ENCODE results near the gene CYB561.

CYB561 gene

GRCh38 chr17:63445954-63446752 lies at the start of gene CYB561:
TSS of gene CYB561 (minus strand) at chr17:63446306. CDS start at chr17:63437547, 8,759 bp downstream.
- no peak for DNase-seq (ENCODE audit: low read depth, low spot score)

GRCh38 chr17:63495491-63495890 lies 49.4 kb upstream of the CYB561 start:
- no peak for DNase-seq (ENCODE audit: low read depth, low spot score)

- no peak for DNase-seq (ENCODE audit: low read depth, low spot score)
Observed at GRCh38 chr17:63494300-63494928, 48.3 kb upstream of the CYB561 start.

- no peak for DNase-seq (ENCODE audit: low read depth, low spot score)
Observed at GRCh38 chr17:63493411-63493810, 47.3 kb upstream of the CYB561 start.

- no peak for DNase-seq (ENCODE audit: low read depth, low spot score)
Observed at GRCh38 chr17:63492940-63493339, 46.8 kb upstream of the CYB561 start.

- DNase-seq (ENCODE audit: low read depth, low spot score), result no peak
Observed at GRCh38 chr17:63491977-63492618, 46.0 kb upstream of the CYB561 start.

- no peak for DNase-seq (ENCODE audit: low read depth, low spot score)
Observed at GRCh38 chr17:63491413-63491812, 45.3 kb upstream of the CYB561 start.

- DNase-seq (ENCODE audit: low read depth, low spot score), result no peak
Observed at GRCh38 chr17:63490858-63491400, 44.8 kb upstream of the CYB561 start.

- no peak for DNase-seq (ENCODE audit: low read depth, low spot score)
Observed at GRCh38 chr17:63490329-63490728, 44.2 kb upstream of the CYB561 start.

GRCh38 chr17:63489291-63489690 lies 43.2 kb upstream of the CYB561 start:
- no peak for DNase-seq (ENCODE audit: low read depth, low spot score)

- no peak for DNase-seq (ENCODE audit: low read depth, low spot score)
Observed at GRCh38 chr17:63488851-63489250, 42.7 kb upstream of the CYB561 start.

- DNase-seq (ENCODE audit: low read depth, low spot score), result no peak
Observed at GRCh38 chr17:63487014-63487339, 40.9 kb upstream of the CYB561 start.

- DNase-seq (ENCODE audit: low read depth, low spot score), result no peak
Observed at GRCh38 chr17:63486317-63487013, 40.4 kb upstream of the CYB561 start.

- no peak for DNase-seq (ENCODE audit: low read depth, low spot score)
Observed at GRCh38 chr17:63483655-63484575, 37.8 kb upstream of the CYB561 start.

GRCh38 chr17:63483038-63483437 lies 36.9 kb upstream of the CYB561 start:
- no peak for DNase-seq (ENCODE audit: low read depth, low spot score)

GRCh38 chr17:63482509-63482908 lies 36.4 kb upstream of the CYB561 start:
- no peak for DNase-seq (ENCODE audit: low read depth, low spot score)

GRCh38 chr17:63481488-63481870 lies 35.4 kb upstream of the CYB561 start:
- no peak for DNase-seq (ENCODE audit: low read depth, low spot score)

- no peak for DNase-seq (ENCODE audit: low read depth, low spot score)
Observed at GRCh38 chr17:63480826-63481487, 34.9 kb upstream of the CYB561 start.

GRCh38 chr17:63480192-63480784 lies 34.2 kb upstream of the CYB561 start:
- no peak for DNase-seq (ENCODE audit: low read depth, low spot score)
